HCT116 (cell line): ENCODE results near the gene NSFL1C. TPM values are rescaled to one million over a fixed set of nuclear protein-coding genes. Genes with fewer than 3 reads are reported as not detected.

Source experiments
- ATAC-seq: fragments of 200-7000 bp; cut with Tn5 transposase; 2 replicates; pipeline ENCODE4 v1.9.1; 2020; ENCODE audit warnings: mild to moderate bottlenecking, moderate library complexity
- BruUV-seq: library from RNA; stranded (reverse); fragments of 400-500 nt; replicated peaks from 2 replicates; lab custom pipeline; 2021; lab: Mats Ljungman, UMichigan
- CTCF ChIA-PET: fragments of 300-600 bp; sonication (Branson Sonifier 250); formaldehyde crosslinking; loops from one replicate; lab custom pipeline; 2021; ENCODE audit warnings: antibody characterized with exemption; lab: Charles Lee
- POLR2A ChIA-PET: fragments of 300-600, 350-600 bp; sonication (Branson Sonifier 250); formaldehyde crosslinking; loops from one replicate; lab custom pipeline; 2021; ENCODE audit warnings: antibody characterized with exemption; lab: Charles Lee
- RAD21 ChIA-PET, 2 experiments: fragments of 300-600 bp; sonication (Branson Sonifier 250); formaldehyde crosslinking; loops; one replicate each; lab custom pipeline; 2023; ENCODE audit warnings: low total read pairs in 2 of 2; ENCODE audit not compliant: uncharacterized antibody in 2 of 2, unreplicated experiment in 2 of 2, low non-redundant PET in 1 of 2; lab: Charles Lee
- DNase-seq: peaks from one replicate; pipeline ENCODE4 v3.0.0-alpha.2; 2010; ENCODE audit warnings: low read depth, low spot score
- H2AFZ ChIP-seq: fragments of 200-600 bp; shearing (Covaris generic), sonication (generic); 2 replicates; pipeline ENCODE4 v1.6.1; 2017; ENCODE audit warnings: low read depth, mixed run types, mixed read lengths, antibody characterized with exemption, low read length; ENCODE audit not compliant: poor library complexity, severe bottlenecking
- H3K27ac ChIP-seq: 2 replicates; pipeline ENCODE4 v1.5.1; 2012; ENCODE audit warnings: low read depth, low read length
- H3K27me3 ChIP-seq: fragments of 200-600 bp; sonication (generic); 2 replicates; pipeline ENCODE4 v1.6.1; 2016; ENCODE audit warnings: mixed run types, low read length, mixed read lengths; ENCODE audit not compliant: insufficient read depth
- H3K36me3 ChIP-seq, 2 experiments: fragments of 200-500 bp in 1 of 2; fragments of 200-600 bp in 1 of 2; sonication (Bioruptor generic) in 1 of 2; sonication (generic) in 1 of 2; 2 replicates each; pipeline versions ENCODE4 v1.5.1 to v1.6.1; 2014 to 2016; ENCODE audit warnings: low read length in 2 of 2, inconsistent platforms in 1 of 2, mixed read lengths in 1 of 2, mixed run types in 1 of 2; ENCODE audit not compliant: insufficient read depth in 2 of 2, control insufficient read depth in 1 of 2
- H3K4me1 ChIP-seq, 2 experiments: fragments of 200-600 bp in 1 of 2; sonication (generic) in 1 of 2; 2 replicates each; pipeline versions ENCODE4 v1.5.1 to v1.6.1; 2012 to 2017; ENCODE audit warnings: low read length in 2 of 2, inconsistent platforms in 1 of 2, mild to moderate bottlenecking in 1 of 2, mixed read lengths in 1 of 2, mixed run types in 1 of 2, moderate library complexity in 1 of 2; ENCODE audit not compliant: insufficient read depth in 2 of 2, control insufficient read depth in 1 of 2
- H3K4me2 ChIP-seq: fragments of 200-600 bp; sonication (generic); 2 replicates; pipeline ENCODE4 v1.6.1; 2017; ENCODE audit warnings: mixed run types, low read length, mixed read lengths
- H3K4me3 ChIP-seq, 2 experiments: fragments of 200-600 bp in 1 of 2; sonication (generic) in 1 of 2; replicated peaks in 1 of 2; 2 replicates each; pipeline ENCODE4 v1.5.1; 2011 to 2016; ENCODE audit warnings: low read length in 2 of 2, control low read depth in 1 of 2, low read depth in 1 of 2, mild to moderate bottlenecking in 1 of 2, mixed read lengths in 1 of 2, mixed run types in 1 of 2
- H3K79me2 ChIP-seq: fragments of 200-600 bp; sonication (generic); 2 replicates; pipeline ENCODE4 v1.6.1; 2017; ENCODE audit warnings: mild to moderate bottlenecking, mixed run types, low read length, moderate library complexity, mixed read lengths; ENCODE audit not compliant: insufficient read depth
- H3K9ac ChIP-seq: fragments of 200-600 bp; sonication (generic); 2 replicates; pipeline ENCODE4 v1.6.1; 2016; ENCODE audit warnings: low read length, mixed read lengths
- H3K9me2 ChIP-seq: fragments of 200-600 bp; sonication (generic), shearing (Covaris generic); 2 replicates; pipeline ENCODE4 v1.6.1; 2017; ENCODE audit warnings: mixed run types, mild to moderate bottlenecking, moderate library complexity; ENCODE audit not compliant: insufficient read depth
- H3K9me3 ChIP-seq, 2 experiments: fragments of 200-500 bp in 1 of 2; fragments of 200-600 bp in 1 of 2; sonication (Bioruptor generic) in 1 of 2; sonication (generic) in 1 of 2; 2 replicates each; pipeline ENCODE4 v1.6.1; 2014 to 2017; ENCODE audit warnings: low read length in 2 of 2, mixed read lengths in 2 of 2, inconsistent platforms in 1 of 2, low read depth in 1 of 2, mild to moderate bottlenecking in 1 of 2, mixed run types in 1 of 2, moderate library complexity in 1 of 2; ENCODE audit not compliant: control insufficient read depth in 1 of 2, insufficient read depth in 1 of 2
- H4K20me1 ChIP-seq: fragments of 200-600 bp; sonication (generic), shearing (Covaris generic); 2 replicates; pipeline ENCODE4 v1.6.1; 2017; ENCODE audit warnings: mixed run types, mild to moderate bottlenecking, moderate library complexity; ENCODE audit not compliant: insufficient read depth
- CTCF ChIP-seq, 3 experiments: fragments of 200-600 bp in 1 of 3; sonication (generic) in 1 of 3; IDR thresholded peaks in 2 of 3; conservative IDR thresholded peaks in 1 of 3; 2 replicates each; pipeline ENCODE4 v1.5.1; 2012 to 2017; ENCODE audit warnings: low read depth in 2 of 3, low read length in 2 of 3, antibody characterized with exemption in 1 of 3, borderline replicate concordance in 1 of 3, control low read depth in 1 of 3, mild to moderate bottlenecking in 1 of 3, mixed read lengths in 1 of 3, mixed run types in 1 of 3, moderate library complexity in 1 of 3; ENCODE audit not compliant: insufficient read depth in 1 of 3
- RAD21 ChIP-seq: IDR thresholded peaks from 2 replicates; pipeline ENCODE4 v1.6.1; 2012; ENCODE audit warnings: low read depth, mild to moderate bottlenecking
- SP1 ChIP-seq: IDR thresholded peaks from 2 replicates; pipeline ENCODE4 v1.6.1; 2012; ENCODE audit warnings: low read depth
- SRF ChIP-seq: IDR thresholded peaks from 2 replicates; pipeline ENCODE4 v1.6.1; 2012; ENCODE audit warnings: low read depth
- intact Hi-C: fragments of 100-400 bp; cut with micrococcal nuclease; formaldehyde crosslinking; loops from 2 replicates; pipeline ENCODE4 v1.10.0; 2022
- total RNA-seq: library from RNA; stranded (reverse); gene quantifications from one replicate; pipeline ENCODE4 v1.2.1, GENCODE V29; 2021; ENCODE audit not compliant: unreplicated experiment
- TF ChIP-seq, protein P1 (sequence below): IDR thresholded peaks from 2 replicates; pipeline ENCODE4 v1.6.1; 2012

NSFL1C gene
- total RNA-seq, 1 experiment from 2014 or later = 93.4 TPM

DNA sequence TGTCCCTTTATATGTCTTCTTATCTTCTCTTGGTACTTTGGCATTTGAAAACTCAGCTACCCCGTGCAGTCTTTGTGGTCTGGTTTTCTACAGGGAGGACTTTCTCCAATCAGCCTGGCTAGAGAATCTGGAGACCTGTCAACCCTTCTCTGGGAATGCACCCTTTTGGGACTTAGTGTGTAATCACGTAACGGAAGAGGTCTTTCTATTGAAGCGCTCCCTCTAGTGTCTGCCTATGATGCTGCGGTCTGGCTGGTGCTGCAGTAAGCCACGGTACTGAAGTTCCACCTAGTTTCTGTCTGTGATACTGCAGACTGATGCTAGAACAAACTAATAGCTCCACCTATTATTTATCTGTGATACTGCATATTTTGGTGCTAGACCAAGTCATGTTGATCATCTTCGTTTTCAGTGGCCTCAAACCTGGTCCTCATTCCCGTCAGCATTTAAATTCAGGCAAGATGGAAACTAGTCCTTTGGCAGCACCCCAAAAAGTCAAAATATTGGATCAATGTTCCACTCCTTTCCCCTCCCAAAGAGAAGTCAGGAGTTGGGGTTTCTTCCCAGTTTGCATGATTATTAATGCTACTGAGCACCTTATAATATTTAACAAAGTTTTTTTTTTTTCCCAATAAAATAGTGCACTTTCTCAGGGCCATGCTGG, 37.0 kb upstream of the NSFL1C start (continued):
- TF ChIP-seq CTCF (IDR thresholded peaks at IDR 0.05 in 2 of 3, conservative IDR thresholded peaks at IDR 0.05 in 1 of 3; ENCODE audit: borderline replicate concordance in 1 of 3, insufficient read depth in 1 of 3, low read depth in 2 of 3, low read length in 2 of 3) (peak; percentile 99 to 100 (median 100)), SP1 (peak; percentile 30; the same call in 1 of the 2 replicates)
- TF ChIP-seq, protein P1, sequence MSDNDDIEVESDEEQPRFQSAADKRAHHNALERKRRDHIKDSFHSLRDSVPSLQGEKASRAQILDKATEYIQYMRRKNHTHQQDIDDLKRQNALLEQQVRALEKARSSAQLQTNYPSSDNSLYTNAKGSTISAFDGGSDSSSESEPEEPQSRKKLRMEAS = peak; percentile 60

- no TSS peak for BruUV-seq
- CTCF ChIA-PET = no interaction called here
- Histone ChIP-seq H3K4me3 (no peak overlapping the region), H3K9me3 (no peaks in the 10 kb centered on the region), H3K4me2 (peak overlapping the region; percentile 33; the same call in 1 of the 2 replicates), H3K9ac (no peak overlapping the region), H3K4me1 (peaks cover 4 to 28% of the 10 kb centered on the region in 2 experiments), H3K79me2 (no peaks in the 10 kb centered on the region), H4K20me1 (no peaks in the 10 kb centered on the region), H3K9me2 (no peaks in the 10 kb centered on the region), H3K27me3 (no peaks in the 10 kb centered on the region), H3K36me3 (no peaks in the 10 kb centered on the region)
- DNase-seq = no peak
- TF ChIP-seq RAD21 (no peak), SRF (peak; percentile 81)
- TF ChIP-seq, all 23 proteins: peak for 1
- ChIA-PET RAD21 (no interaction called here), POLR2A (no interaction called here)
- ATAC-seq = no peak
- H2AFZ ChIP-seq = peak overlapping the region; percentile 66
- intact Hi-C loops = no loop called here
- no peak overlapping the region for H3K27ac ChIP-seq
Measured at GRCh38 chr20:1500496-1500895, 33.8 kb upstream of the NSFL1C start.
